Stimulated activated naive B cell treated with anti-CD40 and anti-IgM and Interleukin-4, amounts not matched to agents 10 μg/mL and 1 μg/mL and 100 μg/mL, for 72 hours (primary cell): ENCODE measurements around the gene IFI6.
"Not testable (repeated sequence)": the region's sequence is repeated elsewhere in the genome, so short reads cannot be mapped to it uniquely, and the experiment has no call there.

Source experiments
- ATAC-seq, 2 donors: fragments of 150-1000 bp; cut with Tn5 transposase; replicated peaks; 2 replicates each; pipeline ENCODE4 v1.10.0; 2021; ENCODE audit warnings: moderate library complexity in 1 of 2
- DNase-seq: peaks from one replicate; pipeline ENCODE4 v3.0.0; 2021
- H3K27ac Mint-ChIP-seq: one replicate; pipeline ENCODE4 v1.8.0; 2022; ENCODE audit warnings: mild to moderate bottlenecking, mixed read lengths
- H3K27me3 Mint-ChIP-seq, 2 donors: one replicate each; pipeline ENCODE4 v1.8.0; 2022; ENCODE audit warnings: mixed read lengths in 2 of 2
- H3K36me3 Mint-ChIP-seq, 2 donors: one replicate each; pipeline ENCODE4 v1.8.0; 2022; ENCODE audit warnings: mixed read lengths in 2 of 2, mild to moderate bottlenecking in 1 of 2
- H3K4me1 Mint-ChIP-seq, 2 donors: one replicate each; pipeline ENCODE4 v1.8.0; 2022; ENCODE audit warnings: mixed read lengths in 2 of 2, mild to moderate bottlenecking in 1 of 2
- H3K4me3 Mint-ChIP-seq, 2 donors: one replicate each; pipeline ENCODE4 v1.8.0; 2022; ENCODE audit warnings: mild to moderate bottlenecking in 2 of 2, mixed read lengths in 2 of 2, moderate library complexity in 1 of 2
- H3K9me3 Mint-ChIP-seq, 2 donors: one replicate each; pipeline ENCODE4 v1.8.0; 2022; ENCODE audit warnings: mixed read lengths in 2 of 2, mild to moderate bottlenecking in 1 of 2

Gene IFI6

GRCh38 chr1:27634177-27634984, 37.6 kb downstream of the IFI6 start:
- Mint-ChIP-seq H3K9me3 (no peaks in the 10 kb centered on the region), H3K27me3 (no peaks in the 10 kb centered on the region)

DNA sequence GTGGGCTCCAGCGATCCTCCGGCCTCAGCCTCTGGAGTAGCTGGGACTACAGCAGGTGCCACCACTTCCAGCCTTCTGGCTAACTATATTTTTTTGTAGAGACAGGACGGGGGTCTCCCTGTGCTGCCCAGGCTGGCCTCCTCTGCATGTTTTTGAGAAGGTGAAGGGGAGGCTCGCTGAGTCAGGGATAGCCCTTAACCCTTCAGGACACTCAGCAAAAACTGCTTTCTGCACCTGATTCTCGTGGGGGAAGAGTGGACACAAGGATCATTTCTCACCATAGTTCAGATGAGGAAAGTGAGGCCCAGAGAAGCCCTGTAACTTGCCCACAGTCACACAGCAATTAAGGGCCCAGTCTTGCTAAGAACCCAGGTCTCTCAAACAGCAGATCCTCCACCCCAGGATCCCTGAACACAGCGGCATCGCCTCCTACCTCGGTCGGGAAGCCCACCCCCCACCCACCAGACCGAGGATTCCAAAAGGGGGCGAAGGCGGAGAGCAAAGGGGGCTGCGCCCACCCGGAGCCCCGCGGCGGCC, 38.3 kb downstream of the IFI6 start:
- Mint-ChIP-seq H3K27ac (peak overlapping the region; percentile 89), H3K36me3 (no peaks in the 10 kb centered on the region), H3K27me3 (no peaks in the 10 kb centered on the region), H3K4me1 (peaks cover 60 to 90% of the 10 kb centered on the region in 2 donors), H3K9me3 (no peaks in the 10 kb centered on the region), H3K4me3 (peak overlapping the region; percentile 8 to 42)
- ATAC-seq (no peak), DNase-seq (no peak)

More at GRCh38 chr1:27634177-27634984, 37.6 kb downstream of the IFI6 start:
- DNase-seq (peak; percentile 37), ATAC-seq (no peak)
- peak overlapping the region; percentile 79 to 85 for H3K4me3 Mint-ChIP-seq
- H3K36me3 Mint-ChIP-seq: no peaks in the 10 kb centered on the region
- H3K27ac Mint-ChIP-seq: peak overlapping the region; percentile 85
- peaks cover 56 to 86% of the 10 kb centered on the region in 2 donors for H3K4me1 Mint-ChIP-seq

- H3K27ac Mint-ChIP-seq: peak overlapping the region; percentile 93
- peaks cover 65 to 90% of the 10 kb centered on the region in 2 donors for H3K4me1 Mint-ChIP-seq
- no peaks in the 10 kb centered on the region for H3K36me3 Mint-ChIP-seq
- H3K27me3 Mint-ChIP-seq: no peaks in the 10 kb centered on the region
- peak overlapping the region; percentile 8 to 42 for H3K4me3 Mint-ChIP-seq
- DNase-seq (no peak), ATAC-seq (no peak)
- no peaks in the 10 kb centered on the region for H3K9me3 Mint-ChIP-seq
Observed at GRCh38 chr1:27633298-27633610, 38.7 kb downstream of the IFI6 start.

- H3K27ac Mint-ChIP-seq: peak overlapping the region; percentile 93
- ATAC-seq (peak; percentile 62), DNase-seq (peak; percentile 78)
- H3K27me3 Mint-ChIP-seq: no peaks in the 10 kb centered on the region
- peaks cover 61 to 89% of the 10 kb centered on the region in 2 donors for H3K4me1 Mint-ChIP-seq
- H3K9me3 Mint-ChIP-seq: no peaks in the 10 kb centered on the region
- H3K4me3 Mint-ChIP-seq: peak overlapping the region; percentile 42 to 63
- no peaks in the 10 kb centered on the region for H3K36me3 Mint-ChIP-seq
Observed at GRCh38 chr1:27632387-27633297, 39.4 kb downstream of the IFI6 start.

GRCh38 chr1:27630859-27631491, 41.0 kb downstream of the IFI6 start:
- H3K36me3 Mint-ChIP-seq: no peaks in the 10 kb centered on the region
- H3K4me1 Mint-ChIP-seq: peaks cover 60 to 73% of the 10 kb centered on the region in 2 donors
- peak overlapping the region; percentile 93 for H3K27ac Mint-ChIP-seq
- ATAC-seq (peak; percentile 24 to 26), DNase-seq (peak; percentile 64)
- H3K9me3 Mint-ChIP-seq: no peaks in the 10 kb centered on the region
- peak overlapping the region; percentile 36 to 42 for H3K4me3 Mint-ChIP-seq
- H3K27me3 Mint-ChIP-seq: no peaks in the 10 kb centered on the region

- H3K4me3 Mint-ChIP-seq: peak overlapping the region in 1 of 2 donors; percentile 1
- H3K36me3 Mint-ChIP-seq: no peaks in the 10 kb centered on the region
- no peaks in the 10 kb centered on the region for H3K9me3 Mint-ChIP-seq
- H3K27me3 Mint-ChIP-seq: no peaks in the 10 kb centered on the region
- no peak for ATAC-seq
- no peak for DNase-seq
- peaks cover 52 to 55% of the 10 kb centered on the region in 2 donors for H3K4me1 Mint-ChIP-seq
- H3K27ac Mint-ChIP-seq: peak overlapping the region; percentile 2
Observed at GRCh38 chr1:27628712-27629111, 43.3 kb downstream of the IFI6 start.

DNA sequence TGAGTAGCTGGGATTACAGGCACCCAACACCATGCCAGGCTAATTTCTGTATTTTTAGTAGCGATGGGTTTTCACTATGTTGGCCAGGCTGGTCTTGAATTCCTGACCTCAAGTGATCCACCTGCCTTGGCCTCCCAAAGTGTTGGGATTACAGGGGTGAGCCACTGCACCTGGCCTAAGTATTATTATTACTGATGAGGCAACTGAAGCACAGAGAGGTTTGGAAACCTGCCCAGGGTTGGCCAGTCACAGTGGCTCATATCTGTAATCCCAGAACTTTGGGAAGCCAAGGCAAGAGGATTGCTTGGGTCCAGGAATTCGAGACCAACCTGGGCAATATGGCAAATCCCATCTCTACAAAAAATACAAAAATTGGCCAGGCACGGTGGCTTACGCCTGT, 44.3 kb downstream of the IFI6 start:
- not testable (repeated sequence) for ATAC-seq, H3K27ac Mint-ChIP-seq, H3K36me3 Mint-ChIP-seq, H3K9me3 Mint-ChIP-seq, H3K27me3 Mint-ChIP-seq, H3K4me3 Mint-ChIP-seq, DNase-seq
- peaks cover 45 to 51% of the 10 kb centered on the region in 2 donors for H3K4me1 Mint-ChIP-seq

DNA sequence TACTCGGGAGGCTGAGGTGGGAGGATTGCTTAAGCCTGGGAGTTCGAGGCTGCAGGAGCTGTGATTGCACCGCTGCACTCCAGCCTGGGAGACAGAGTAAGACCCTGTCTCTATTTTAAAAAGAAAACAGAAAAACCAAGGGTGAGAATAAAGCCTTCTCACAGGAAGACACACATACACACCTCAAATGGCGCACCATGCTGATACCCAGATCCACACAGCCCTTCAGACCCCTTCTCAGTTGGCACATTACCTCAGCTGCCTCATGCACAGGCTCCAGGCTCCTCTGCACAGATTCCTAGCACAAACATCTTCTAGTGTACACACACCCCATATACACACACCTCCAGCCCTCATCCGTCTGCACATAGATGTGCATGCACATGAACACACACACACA, 44.9 kb downstream of the IFI6 start:
- ATAC-seq (no peak), DNase-seq (no peak)
- no peaks in the 10 kb centered on the region for H3K9me3 Mint-ChIP-seq
- H3K4me1 Mint-ChIP-seq: peaks cover 43 to 47% of the 10 kb centered on the region in 2 donors
- H3K36me3 Mint-ChIP-seq: peaks cover 0 to 4% of the 10 kb centered on the region in 2 donors
- peak overlapping the region; percentile 2 for H3K27ac Mint-ChIP-seq
- H3K27me3 Mint-ChIP-seq: no peaks in the 10 kb centered on the region
- no peak overlapping the region for H3K4me3 Mint-ChIP-seq

- DNase-seq (no peak), ATAC-seq (peak; percentile 7 to 27)
- H3K27ac Mint-ChIP-seq: no peak overlapping the region
Observed at GRCh38 chr1:27626031-27626935, 45.7 kb downstream of the IFI6 start.

DNA sequence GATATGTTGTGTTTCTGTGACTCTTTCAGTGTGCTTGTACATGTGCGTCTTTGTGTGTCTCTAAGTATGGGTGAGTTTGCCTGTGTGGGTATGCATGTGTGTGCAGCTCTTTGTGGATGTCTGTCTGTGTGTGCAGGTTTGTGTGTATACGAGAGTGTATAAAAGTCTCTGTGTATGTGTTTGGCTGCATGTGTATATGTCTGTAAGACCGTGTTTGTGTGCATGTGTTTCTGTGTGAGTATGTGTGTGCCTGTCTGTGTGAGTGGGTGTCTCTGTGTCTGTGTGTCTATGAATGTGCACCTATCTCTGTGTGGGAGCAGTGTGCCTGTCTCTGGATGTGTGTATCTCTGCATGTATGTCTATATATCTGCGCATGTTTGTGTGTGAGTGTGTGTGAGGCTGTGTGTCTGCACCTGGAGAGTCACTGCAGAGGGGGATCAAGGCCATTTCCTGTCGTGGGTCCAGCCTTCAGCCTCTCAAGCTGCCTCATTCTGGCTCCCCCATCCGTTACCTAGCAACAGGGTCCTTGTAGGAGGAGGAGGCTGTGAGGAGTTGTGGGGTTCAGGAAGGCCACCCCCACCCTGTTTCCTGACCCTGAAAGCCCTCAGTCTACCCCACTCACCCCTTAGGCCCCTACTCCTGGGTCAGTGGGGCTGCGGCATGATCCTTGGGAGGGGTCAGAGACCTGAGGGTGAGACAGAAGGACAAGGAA, 47.4 kb downstream of the IFI6 start:
- H3K4me1 Mint-ChIP-seq: peaks cover 28 to 29% of the 10 kb centered on the region in 2 donors
- DNase-seq (no peak), ATAC-seq (peak; percentile 7 to 8)
- no peak overlapping the region for H3K4me3 Mint-ChIP-seq
- H3K36me3 Mint-ChIP-seq: peaks cover 2 to 4% of the 10 kb centered on the region in 2 donors
- no peaks in the 10 kb centered on the region for H3K9me3 Mint-ChIP-seq
- no peaks in the 10 kb centered on the region for H3K27me3 Mint-ChIP-seq
- no peak overlapping the region for H3K27ac Mint-ChIP-seq

More at GRCh38 chr1:27626031-27626935, 45.7 kb downstream of the IFI6 start:
- H3K4me1 Mint-ChIP-seq: peaks cover 39% of the 10 kb centered on the region in 2 donors
- H3K36me3 Mint-ChIP-seq: peaks cover 0 to 4% of the 10 kb centered on the region in 2 donors
- H3K9me3 Mint-ChIP-seq: no peaks in the 10 kb centered on the region
- H3K4me3 Mint-ChIP-seq: no peak overlapping the region
- no peaks in the 10 kb centered on the region for H3K27me3 Mint-ChIP-seq

GRCh38 chr1:27623327-27624212, 48.4 kb downstream of the IFI6 start:
- no peak for ATAC-seq
- no peak for DNase-seq
- Mint-ChIP-seq H3K36me3 (peaks cover 5 to 9% of the 10 kb centered on the region in 2 donors), H3K27ac (peak overlapping the region; percentile 87), H3K9me3 (no peaks in the 10 kb centered on the region), H3K27me3 (no peaks in the 10 kb centered on the region), H3K4me3 (no peak overlapping the region), H3K4me1 (peaks cover 25 to 27% of the 10 kb centered on the region in 2 donors)

- Mint-ChIP-seq H3K27ac (peak overlapping the region; percentile 87), H3K9me3 (no peaks in the 10 kb centered on the region), H3K27me3 (no peaks in the 10 kb centered on the region), H3K4me1 (peaks cover 27 to 28% of the 10 kb centered on the region in 2 donors), H3K4me3 (no peak overlapping the region), H3K36me3 (peaks cover 5 to 12% of the 10 kb centered on the region in 2 donors)
- DNase-seq: no peak
- ATAC-seq: no peak
Observed at GRCh38 chr1:27622828-27623227, 49.2 kb downstream of the IFI6 start.
